Measurements from ENCODE around the gene ATF4.

Gene ATF4

DNA sequence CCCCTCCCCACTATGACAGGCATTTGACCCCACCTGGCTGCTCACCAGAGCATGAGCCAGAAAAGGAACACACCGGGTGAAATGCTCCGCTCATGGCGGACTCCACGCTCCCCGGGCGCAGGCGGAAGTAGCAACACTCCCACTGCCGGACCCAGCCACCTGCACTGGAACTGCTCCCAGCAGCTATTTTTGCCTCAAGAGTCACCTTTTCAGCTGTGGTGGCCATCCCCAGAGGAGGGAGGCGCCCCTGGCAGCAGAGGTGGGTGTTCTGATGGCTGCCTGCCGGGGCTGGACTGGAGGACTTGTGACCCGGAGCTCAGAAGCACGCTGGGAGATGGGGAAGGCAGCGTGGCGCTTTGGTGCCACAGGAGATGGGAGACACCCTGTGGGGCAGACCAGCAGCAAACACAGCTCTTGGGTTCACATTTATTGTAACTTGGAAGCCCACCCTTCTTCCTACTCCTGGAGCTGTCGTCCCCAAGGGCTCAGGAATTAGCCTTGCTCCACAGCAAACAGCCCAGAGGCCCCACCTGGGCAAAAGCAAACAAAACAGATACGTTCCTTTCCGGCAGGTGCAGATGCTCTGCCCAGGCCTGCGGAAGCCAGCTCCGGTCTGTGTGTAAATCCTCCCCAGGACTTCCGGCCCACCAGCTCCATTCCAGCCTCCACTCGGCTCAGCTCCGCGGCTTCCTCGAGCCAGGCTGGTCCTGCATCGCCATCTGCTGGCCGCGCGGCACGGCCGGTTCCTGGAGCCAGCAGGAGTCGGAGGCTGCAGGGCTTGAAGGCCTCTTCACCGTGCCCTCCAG lies 8.5 kb downstream of the ATF4 start:
- peak; percentile 86 to 88 for DNase-seq (ENCODE audit: low read depth in 2 of 2)

DNA sequence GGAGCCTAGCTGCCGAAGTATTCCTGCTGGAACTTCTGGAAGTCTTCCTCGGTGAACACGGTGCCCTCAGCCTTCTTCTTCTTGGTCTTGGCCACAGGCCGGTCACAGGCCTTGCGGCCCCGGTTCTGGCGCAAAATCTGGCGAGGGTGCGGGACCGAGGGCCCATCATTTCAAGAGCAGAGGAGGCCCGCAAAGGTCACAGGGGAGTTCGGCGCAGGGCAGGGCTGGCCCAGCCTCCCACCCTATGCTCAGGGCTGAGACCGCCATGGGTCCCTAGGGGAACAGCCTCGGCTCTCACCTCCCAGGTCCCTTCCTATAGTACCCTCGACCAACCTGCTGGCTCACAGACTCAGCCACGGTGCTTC lies 9.1 kb downstream of the ATF4 start:
- DNase-seq (ENCODE audit: low read depth in 2 of 2): no peak

DNA sequence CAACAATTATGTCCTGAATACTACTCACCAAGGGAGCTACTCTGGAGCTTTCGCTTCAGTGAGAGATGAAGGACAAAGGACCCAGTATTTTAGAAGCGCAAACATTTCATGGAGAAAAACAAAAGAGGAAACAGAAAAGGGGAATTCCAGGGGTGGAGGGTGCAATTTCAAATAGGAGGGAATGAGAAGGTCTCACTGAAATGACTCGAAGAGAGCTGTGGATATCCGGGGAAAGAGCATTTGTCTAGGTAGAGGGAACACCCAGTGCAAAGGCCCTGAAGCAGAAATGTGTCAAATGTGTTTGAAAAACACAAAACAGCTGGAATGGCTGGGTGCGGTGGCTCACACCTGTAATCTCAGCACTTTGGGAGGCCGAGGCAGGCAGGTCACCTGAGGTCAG lies 9.8 kb downstream of the ATF4 start:
- DNase-seq (ENCODE audit: low read depth in 2 of 2): no peak

DNA sequence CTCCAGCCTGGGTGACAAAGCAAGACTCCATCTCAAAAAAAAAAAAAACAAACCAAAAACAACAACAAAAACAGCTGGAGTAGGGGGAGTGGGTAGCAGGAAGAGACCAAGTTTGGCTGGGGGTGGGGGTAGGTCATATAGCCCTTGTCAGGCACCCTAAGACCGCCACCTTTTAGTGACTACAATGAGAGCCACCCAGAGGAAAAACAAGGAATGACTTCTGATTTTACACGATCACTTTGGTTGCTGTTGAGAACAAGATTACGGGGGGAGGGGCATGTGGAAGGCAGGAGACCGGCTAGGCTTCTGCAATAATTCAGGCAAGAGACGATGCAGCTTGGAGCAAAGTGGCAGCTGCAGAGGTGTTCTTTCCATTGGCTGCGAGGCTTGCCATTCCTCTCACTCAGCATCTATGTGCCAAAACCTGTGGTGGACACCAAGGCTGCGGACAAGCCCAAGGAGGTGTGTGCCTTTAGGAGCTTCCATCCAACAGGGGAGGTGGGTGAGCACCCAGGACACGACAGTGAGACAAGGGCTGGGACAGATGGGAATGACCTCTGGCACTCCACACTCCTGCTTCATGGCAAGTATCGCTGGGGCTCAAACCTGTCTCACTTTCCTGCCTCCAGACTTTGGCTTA lies 10.4 kb downstream of the ATF4 start:
- DNase-seq (ENCODE audit: low read depth in 2 of 2): no peak

DNA sequence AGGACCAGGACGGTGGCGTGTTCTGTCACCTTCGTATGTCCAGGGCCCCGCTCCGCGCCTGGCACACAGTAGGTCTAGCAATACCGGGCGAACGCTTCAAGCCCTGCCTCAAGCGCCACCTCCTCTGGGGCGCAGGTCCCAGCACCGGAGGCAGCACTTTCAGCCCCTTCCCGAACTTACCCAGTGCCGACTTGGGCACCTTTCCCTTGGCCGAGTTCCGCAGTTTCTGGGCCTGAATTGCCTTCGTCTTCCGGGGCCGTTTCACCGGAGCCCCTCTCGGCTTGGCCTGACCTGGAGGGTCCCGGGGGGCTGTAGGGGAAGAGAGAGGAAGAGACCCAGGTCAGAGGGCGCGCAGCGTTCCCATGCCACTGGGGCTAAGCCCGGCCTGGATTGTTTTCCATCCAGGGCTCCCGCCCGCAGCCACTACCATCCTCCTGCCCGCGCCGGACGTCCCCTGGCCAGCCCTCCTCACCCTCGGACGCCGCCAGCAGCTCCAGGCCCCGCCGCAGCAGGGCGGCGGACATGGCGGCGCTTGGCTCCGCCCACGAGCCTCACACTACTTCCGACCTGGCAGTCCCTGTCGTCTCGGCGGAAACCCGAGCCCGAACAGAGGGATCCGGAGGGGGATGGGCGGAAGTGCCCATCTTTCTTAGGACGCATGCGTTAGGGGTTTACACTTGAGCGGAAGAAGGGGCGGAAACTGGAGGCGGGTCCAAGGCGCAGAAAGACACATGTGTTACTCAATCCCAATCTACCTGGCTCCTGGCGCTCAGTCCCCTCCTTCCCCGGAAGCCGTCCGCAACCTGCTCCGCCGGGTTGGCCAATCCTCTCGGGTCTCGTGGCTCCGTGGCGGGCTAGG lies 12.1 kb downstream of the ATF4 start, which contains the start of gene RPS19BP1:
TSS of gene RPS19BP1 (minus strand) at position 534 of the 859 bp plus-strand sequence. CDS start at position 524, 10 bp downstream.
- DNase-seq (ENCODE audit: low read depth in 2 of 2): peak; percentile 99

DNA sequence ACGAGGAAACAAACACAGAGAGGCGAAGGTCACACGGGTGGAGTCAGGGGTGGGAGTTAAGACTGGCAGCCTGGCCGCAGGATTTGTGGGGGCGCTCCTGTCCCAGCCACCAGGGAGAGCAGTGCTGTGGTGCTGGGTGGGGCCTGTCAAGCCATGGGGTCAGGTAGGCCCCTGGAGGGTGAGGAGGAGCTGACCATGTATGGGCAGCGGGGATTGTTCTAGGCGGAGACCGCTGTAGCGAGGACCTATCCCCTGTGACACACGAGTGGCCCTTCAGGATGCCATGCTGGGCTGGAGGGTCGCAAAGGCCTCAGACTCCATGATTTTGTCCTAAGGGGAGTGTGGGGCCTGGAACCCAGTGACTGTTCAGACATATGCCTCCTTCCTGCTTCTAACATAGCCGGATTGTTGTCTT lies 13.7 kb downstream of the ATF4 start:
- DNase-seq (ENCODE audit: low read depth in 2 of 2): no peak

DNA sequence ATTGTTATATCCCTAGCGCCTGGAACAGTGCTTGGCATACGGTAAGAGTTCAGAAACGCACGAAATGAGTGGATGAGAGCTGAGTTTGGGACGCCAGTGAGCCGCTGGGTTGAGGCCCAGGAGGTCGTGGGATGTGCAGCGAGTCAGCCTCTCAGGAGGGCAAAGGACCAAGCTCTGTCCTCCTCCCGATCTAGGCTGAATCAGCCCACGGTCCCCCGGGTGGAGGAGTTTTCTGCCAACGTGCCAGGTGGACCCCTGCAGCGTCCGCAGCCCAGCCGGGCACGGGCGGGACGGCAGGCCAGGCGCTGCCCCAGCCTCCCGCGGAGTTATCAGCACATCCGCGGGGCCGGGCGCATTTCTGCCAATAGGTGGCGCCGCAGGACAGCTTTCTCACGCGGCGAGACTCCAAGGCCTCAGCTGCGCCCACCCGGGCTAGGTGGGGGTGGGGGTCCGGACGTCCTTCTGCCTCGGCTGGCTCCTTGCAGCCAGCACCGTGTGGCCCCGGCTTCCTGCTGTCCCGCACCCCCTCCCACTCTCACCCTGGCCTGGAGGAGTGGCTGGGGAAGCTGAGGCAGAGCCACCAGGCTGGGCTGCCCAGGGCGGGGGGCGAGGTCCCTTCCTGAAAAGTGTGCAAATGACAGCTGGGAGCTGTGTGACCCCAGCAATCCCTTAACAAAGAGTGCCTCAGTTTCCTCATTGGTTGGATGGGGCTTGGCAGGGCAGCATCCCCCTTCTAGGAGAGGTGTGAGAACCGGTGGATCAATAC lies 14.4 kb downstream of the ATF4 start:
- peak; percentile 71 to 82 for DNase-seq (ENCODE audit: low read depth in 2 of 2)

DNA sequence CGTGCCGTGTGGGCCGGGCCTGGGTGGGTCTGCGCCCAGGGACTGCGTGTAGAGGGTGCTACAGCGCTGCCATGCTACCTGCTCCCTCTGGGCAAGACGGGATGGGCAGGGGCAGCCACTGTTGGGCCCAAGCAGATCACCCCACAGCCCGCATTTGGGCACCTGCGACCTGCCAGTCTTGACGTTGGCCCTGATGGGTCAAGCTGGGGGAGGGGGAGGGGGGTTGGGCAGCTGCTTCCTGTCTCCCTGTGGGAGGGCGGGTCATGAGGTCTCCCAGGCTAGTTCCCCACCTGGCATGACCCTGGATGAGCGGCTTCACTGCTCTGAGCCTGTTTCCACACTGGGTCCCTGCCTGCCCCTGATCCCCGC lies 15.0 kb downstream of the ATF4 start:
- no peak for DNase-seq (ENCODE audit: low read depth in 2 of 2)

DNA sequence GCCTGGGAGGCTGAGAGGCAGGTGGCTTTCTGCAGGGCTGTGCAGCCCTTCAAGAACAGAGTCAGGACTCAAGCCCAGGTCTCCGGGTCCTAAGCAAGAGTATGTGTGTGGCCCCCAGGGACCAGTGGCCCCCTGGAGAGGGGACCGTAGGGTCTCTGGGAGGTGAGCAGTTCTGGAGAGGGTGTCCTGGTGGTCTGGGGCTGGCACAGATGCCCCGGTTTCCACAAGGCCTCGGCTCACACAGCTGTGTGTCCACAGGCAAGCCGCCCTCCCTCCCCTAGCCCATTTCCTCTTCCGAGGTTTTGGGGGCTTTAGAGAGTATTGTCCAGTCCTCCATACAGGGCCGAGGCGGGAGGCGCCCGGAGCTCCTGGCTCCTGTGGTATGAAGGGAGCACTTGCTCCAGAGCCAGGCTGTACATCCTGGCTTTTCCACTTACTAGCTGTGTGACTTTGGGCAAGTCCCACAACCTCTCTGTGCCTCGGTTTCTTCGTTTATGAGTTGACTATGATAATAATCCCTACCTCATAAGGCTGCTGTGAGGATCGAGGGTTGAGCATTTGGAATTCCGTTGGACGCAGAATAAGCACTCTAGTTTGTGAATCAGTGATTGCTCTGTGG lies 15.6 kb downstream of the ATF4 start:
- no peak for DNase-seq (ENCODE audit: low read depth in 2 of 2)

DNA sequence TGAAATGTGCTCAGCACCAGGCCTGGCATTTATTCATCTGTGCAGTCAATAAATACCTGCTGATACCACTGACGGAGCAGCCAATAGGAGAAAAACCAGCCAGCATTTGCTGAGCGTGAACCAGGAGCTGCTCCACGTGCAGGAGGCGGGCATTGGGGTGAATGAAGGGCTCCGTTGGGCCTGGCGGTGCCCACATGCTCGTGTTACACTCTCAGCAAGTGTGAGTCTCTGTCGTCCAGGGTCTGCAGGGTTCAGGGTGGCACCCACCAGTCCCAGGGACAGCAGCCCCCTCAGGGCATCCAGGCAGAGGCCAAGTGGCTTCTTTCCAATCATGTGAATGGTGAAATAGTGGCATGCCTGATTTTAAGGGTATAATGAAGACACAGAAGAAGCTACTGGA lies 16.3 kb downstream of the ATF4 start:
- no peak for DNase-seq (ENCODE audit: low read depth in 2 of 2)

DNA sequence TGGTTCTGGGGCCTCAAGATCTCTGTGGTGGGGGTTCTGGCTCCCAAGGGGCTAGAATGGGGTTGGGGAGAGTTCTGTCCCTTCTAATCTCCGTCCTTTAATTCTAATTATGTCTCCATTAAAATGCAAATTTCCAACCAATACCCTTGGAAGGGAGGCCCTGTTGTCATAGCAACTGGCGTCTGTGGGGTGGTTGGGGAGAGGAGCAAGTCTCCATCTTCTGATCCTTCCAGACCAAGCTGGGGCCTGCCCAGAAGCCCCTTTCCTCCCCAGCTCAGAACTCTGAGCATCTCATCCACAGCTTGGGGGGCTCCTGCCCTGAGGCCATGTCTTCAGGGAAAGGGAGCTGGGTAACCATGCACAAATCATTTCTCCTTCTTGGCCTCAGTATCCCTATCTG lies 17.6 kb downstream of the ATF4 start:
- no peak for DNase-seq (ENCODE audit: low read depth in 2 of 2)

DNA sequence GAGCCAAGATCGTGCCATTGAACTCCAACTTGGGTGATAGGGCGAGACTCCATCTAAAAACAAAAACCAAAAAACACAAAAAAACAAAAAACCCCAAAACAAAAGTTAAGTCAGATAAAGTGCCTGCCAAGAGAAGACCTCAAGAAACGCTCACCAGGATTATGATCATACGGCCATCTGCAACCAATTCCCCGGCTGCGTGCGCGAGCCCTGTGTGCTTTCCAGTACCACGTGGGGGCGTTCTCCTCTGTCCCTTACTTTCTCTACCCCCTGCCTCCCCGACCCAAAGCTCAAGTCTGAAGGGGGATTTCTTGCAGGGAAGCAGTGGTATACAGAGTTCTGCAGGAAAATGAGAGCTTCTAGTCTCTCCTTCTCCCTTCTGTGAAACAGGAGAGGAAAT lies 22.7 kb downstream of the ATF4 start:
- DNase-seq (ENCODE audit: low read depth in 2 of 2): no peak

DNA sequence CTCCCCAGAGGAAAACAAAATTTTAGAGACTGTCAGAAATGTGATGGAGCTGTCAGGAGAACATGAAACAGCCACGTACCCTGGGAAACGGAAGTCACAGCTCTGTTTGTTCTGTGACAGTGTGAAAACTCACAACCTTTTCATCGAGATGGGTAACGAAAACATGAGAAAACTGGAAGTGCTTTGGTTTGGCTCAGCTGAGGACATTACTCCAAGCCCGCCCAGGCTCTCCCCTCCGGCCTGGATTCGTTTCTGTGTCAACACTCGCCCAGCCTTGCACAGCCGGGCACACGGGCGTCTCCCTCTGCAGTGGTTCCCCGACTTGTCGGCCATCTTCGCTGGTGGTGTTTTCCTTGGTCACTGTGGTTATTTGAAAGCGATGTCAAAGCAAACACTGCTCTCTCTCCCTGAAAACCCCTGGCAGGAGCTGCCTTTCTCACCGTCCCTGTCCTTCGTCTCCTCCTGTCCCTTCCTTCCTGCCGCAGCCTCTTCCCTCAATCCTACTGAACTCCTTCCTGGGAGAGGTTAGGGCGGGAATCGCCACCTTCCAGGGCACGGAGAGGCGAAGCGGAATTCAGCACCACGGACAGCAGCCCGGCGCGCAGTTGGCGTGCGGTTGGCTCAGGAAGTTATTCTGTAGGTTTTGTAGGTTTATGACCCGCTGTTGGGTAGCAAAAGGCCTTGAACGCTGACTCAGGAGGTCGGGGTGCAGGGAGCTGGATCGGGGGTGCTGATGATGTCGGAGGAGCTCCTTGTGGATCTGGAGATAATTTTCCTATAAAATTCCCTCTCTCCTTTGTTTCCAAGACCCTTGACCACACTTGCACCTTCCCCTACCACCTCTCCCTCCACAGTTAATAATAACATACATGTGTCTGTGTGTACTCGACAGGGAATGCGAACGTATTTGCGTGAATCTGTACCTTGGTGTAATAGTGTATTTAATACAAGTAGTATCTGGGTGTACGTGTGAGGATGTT lies 25.3 kb downstream of the ATF4 start:
- DNase-seq (ENCODE audit: low read depth in 2 of 2): peak; percentile 59 to 65

DNA sequence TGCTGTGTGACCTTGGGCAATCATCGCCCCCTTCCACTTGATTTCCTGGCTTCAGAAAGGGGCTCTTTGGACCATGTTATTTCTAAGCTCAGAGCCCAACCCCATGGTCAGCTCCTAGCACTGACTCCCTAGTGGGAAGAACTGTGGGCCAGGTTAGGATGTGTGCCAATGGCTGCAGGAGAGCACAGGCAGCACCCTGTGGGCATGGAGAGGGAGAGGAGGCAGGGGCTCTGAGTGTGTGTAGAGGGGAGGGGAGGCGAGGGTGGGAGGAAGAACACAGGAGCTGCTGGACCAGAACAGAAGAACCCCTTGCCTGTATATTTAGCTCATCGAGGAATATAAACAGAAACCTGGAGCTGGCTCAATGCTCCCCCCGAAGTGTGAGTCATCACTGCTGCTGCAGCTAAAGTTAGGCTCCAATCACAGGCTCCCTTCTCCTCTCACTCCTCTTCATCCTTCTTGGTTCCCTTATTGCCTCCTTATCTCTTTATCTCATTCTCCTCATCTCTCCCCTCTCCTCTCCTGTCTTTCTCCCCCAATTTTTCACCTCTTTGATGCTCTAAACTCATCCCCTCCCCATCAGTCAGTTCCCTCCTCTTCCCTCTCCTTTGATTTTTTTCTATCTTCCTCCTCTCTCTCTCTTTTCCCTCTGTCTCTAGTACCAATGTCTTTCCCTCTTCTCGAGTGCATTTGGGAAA lies 26.7 kb downstream of the ATF4 start:
- no peak for DNase-seq (ENCODE audit: low read depth in 2 of 2)

DNA sequence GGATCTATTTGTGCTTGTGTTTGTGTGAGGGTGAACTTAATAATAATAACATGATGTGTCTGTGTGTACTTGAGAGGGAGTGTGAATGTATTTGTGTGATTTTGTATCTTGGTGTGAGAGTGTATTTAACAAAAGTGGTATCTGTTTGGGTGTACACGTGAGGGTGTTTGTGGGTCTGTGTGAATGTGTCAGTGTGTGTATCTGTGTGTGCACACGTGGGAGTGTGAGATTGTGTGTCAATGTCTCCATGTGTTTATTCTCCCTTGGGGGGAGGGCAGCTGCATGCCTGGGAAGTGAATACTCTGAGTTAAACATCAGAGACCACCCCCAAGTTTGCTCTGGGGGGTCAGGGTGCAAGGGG lies 27.2 kb downstream of the ATF4 start:
- DNase-seq (ENCODE audit: low read depth in 2 of 2): no peak

DNA sequence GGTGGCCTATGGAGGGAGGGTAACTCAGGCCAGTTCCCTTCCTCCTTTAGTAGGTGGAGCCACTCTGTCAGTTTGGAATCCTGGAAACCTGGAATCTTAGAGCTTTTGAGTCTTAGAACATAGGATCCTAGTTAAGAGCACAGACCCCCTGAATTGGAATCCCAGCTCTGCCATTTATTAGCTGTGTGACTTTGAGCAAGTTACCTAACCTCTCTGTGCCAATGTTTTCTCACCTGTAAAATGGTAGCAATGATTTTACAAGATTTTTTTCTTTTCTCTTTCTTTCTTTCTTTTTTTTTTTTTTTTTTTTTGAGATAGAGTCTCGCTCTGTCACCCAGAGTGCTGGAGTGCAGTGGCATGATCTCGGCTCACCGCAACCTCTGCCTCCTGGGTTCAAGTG lies 33.1 kb downstream of the ATF4 start:
- no peak for DNase-seq (ENCODE audit: low read depth in 2 of 2)

DNA sequence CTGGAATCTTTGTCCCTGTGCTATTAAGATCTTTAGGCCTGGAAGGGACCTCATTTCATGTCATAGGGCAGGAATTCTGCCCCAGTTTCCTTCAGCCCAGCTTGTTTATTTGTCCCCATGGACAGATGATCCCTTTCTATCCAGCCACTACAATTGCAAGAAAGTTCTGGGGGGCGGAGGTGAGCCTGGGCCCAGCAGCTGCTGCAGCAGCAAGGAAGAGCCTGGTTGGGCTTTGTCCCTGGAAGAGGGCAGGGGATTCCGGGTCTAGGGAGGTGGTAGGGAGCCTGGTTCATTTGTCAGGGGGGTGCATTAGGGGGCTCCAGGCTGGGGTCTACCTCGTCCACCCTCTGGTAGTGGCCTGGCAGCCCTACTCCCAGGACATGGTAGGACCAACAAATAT lies 33.8 kb downstream of the ATF4 start:
- DNase-seq (ENCODE audit: low read depth in 2 of 2): no peak

DNA sequence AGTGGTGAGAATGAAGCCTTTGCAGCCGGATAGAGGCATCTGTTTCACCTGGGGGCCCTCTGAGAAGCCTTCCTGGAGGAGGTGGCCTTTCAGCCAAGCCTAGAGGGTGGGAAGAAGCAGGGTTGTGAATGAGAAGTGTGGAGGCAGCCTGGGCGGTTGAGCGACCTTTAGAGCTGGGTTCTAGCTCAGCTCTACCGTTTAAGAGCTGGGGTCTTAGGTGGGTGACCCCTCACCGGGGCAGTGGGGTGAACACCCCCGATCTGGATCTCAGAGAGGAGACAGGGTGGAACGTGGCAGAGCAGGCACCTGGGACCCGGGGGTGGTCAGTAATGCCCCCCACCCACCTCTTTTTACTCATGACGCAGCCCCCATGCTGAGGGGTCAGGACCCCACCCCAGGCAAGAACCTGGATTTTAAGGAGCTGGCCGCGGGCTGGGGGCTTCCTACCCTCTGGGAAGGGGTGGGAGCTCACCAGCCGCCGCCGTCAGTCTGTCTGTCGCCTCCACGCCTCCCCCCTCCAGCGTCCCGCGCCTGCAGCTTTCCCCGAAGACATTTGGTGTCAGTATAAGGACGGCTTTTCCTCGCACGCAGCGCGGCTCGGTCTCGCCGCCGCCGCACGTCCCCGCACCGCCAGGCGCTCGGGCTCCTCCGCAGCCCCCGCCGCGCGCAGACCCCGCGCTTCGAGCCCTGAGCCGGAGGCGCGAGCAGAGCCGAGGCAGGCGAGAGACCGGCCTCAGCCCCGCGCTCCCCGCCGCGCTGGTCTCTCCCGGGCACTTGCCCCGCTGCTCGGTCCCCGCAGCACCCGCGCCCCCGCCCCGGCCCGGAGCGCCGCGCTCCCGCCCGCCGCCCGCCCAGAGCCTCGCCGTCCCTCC lies 36.8 kb downstream of the ATF4 start:
- peak; percentile 40 to 42 for DNase-seq (ENCODE audit: low read depth in 2 of 2)

Measured in activated CD4-positive, alpha-beta T cell treated with anti-CD3 and anti-CD28 coated beads for 24 hours (primary cell).